Measurements from ENCODE around the gene ST6GALNAC5.
"Not testable (repeated sequence)": the region's sequence is repeated elsewhere in the genome, so short reads cannot be mapped to it uniquely, and the experiment has no call there.

The ST6GALNAC5 gene

DNA sequence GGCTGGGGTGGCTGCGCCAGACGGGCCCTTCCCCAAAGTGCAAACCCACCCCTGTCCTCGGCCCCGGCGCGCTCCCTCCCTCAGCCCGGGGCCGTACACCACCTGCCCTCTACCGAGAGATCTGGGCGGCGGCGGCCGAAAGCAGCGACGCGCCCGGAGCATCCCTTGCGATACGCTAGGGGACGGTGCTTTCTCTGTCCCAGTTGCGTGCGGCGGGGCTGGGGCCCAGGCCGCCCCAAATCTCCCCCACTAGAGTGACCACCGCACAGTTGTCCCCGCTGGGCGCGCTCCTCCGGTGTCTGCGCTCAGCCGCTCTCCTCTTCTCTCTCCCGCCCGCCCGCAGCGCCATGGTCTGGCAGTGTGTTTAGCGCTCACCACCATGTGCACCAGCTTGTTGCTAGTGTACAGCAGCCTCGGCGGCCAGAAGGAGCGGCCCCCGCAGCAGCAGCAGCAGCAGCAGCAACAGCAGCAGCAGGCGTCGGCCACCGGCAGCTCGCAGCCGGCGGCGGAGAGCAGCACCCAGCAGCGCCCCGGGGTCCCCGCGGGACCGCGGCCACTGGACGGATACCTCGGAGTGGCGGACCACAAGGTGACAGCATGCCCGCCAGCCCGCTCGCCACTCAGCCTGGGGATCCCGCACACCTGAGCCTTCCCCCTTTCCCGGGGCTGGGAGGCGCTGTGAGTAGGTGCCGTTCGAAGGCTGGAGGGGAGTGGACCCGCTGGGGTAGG, 1.0 kb downstream of the ST6GALNAC5 start:
- no peak for DNase-seq

DNA sequence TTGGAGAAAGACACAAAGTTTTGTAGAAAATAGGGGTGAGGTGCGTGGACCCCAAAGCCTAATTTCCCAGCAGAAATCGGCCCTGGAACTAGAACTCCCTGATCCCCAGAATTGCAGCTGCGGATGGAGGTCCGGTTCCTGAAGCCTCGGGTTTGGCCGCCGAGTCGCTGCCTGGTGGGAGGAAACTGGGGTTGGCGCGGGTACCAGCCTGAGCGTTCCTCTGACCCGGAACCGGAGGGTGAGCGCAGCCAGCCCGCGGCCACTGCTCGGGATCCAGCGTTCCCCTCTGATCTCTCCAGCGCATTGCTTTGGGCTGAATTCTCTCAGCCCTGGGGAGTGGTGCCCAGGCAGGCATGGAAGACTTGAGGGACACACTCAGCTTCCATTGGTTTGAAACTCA, 1.6 kb downstream of the ST6GALNAC5 start:
- DNase-seq: no peak

DNA sequence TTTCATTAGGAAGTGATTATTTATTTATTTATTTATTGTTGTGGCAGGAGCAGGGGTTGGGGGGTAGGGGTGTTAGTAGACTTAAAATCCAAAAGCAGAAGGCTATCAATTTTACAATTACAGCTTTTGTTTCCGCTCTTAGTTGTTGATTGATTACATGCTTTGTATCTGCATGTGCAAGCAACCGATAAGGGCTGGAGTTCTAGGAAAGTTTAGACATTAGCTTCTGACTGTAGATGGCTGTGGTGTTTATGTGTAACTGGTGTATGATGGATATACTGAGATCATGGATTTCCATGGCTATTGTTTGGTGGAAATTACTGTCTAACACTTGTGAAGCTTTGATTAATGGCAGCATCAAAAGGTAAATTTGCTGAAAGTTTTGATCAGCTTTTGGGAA, 2.8 kb downstream of the ST6GALNAC5 start:
- DNase-seq: no peak

DNA sequence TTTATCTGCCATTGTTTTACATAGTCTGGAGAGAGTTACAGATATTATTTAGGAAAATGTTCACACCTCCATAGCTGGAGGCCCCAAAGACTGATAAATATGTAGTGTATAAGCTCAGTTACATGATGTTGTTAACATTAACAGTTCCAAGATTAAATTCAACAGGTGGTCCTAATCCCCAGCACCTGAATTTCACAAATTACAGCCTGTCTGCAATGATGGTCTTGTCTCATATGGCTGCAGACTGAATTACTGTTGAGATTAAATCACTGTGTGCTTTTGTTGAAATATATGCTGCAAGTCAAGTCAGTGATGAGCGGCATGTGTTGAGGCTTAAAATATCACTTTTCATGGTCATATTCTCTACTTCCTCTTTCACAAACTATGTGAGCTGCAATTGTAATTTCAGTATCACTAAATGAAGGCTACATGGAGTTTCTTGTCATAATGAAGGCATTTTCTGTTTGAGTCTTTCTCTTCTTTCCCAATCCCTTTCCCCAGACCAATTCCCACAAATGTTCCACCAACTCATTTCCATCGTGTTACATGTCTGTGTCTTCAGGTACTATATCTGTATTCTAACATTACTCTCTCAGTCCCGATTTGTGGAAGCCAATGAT, 4.2 kb downstream of the ST6GALNAC5 start:
- DNase-seq: no peak

DNA sequence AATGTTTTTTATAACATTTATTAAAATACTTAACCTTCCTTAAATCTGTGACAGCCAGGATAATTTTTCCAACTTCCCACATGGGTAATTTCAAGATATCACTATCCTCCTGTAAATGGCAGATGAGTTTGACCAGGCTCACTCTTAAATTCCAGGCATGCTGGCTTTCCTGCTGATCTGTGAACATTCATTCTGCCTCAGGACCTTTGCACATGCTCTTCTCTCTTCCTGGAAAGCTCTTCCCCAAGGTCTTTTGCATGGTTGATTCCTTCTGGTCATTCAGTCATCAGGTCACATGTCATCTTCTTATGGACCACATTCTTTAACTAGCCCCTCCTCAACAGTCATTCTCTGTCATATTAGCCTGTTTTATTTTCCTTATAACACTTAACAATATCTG, 5.7 kb downstream of the ST6GALNAC5 start:
- no peak for DNase-seq

DNA sequence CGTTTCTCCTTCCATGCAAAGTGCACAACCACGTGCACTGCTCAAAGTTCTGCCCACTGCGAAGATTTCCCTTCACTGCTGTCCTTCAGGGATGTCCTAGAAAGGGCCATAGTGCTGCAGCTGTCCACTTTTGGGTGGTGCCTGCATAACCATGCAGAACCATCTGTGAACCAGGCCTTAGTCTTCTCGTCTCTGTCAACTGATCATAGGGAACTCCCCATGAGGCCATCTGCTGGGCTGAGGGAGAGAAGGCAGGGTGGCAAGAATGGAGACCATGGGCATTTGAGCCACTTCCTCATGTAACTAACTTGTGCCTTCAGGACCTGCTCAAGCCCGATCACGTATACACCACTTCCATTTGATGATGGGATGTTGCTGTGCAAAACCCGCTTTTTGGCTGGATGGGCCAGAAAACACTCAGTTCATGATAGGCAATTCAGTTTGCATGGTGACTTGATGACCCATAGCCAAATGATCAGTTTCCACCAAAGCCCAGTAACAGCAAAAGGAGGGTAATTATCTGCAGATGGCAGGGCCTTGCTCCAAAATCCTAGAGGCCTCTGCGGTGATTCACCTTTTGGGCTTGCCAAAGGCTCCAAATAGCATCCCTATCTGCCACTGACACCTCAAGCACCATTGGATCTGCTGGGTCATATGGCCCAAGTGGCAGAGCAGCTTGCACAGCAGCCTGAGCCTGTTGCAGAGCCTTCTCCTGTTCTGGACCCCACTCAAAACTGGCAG, 9.5 kb downstream of the ST6GALNAC5 start:
- no peak for DNase-seq

DNA sequence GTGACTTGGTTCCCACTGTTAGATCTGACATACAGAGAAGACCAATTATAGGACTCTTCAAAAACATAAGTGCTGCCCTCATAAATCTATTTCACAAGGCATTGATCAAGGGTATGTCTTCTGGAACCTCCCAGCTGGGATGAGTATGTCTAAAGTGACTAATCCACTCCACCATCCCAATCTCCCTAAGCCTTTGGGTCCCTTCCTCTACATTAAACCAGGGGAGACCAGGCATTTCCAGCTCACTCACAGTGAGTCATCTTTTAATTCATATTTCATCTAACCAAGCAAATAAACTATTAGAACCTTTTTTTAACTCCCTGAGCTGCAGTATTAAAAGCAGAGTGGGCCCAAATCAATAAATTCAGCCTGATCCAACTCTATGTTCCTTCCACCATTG, 11.7 kb downstream of the ST6GALNAC5 start:
- DNase-seq: not testable (repeated sequence)

DNA sequence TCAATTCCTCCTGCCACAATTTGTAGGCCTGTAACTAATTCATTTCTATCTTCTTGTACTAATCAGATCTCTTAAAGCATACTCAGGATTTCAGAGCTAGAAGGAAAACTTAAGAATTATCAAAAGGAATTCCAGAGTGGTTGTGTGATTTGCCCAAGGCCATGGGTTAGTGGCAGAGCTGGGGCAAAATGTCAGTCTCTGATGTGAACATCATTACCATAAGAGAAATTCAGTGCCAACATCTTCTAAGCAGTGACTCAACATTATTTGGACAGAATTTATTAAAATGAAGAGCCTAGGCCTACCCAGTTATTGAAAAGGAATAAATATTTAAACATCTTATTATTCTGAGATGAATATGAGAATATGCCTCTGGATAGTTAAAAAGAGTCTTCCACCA, 14.5 kb downstream of the ST6GALNAC5 start:
- DNase-seq: no peak

DNA sequence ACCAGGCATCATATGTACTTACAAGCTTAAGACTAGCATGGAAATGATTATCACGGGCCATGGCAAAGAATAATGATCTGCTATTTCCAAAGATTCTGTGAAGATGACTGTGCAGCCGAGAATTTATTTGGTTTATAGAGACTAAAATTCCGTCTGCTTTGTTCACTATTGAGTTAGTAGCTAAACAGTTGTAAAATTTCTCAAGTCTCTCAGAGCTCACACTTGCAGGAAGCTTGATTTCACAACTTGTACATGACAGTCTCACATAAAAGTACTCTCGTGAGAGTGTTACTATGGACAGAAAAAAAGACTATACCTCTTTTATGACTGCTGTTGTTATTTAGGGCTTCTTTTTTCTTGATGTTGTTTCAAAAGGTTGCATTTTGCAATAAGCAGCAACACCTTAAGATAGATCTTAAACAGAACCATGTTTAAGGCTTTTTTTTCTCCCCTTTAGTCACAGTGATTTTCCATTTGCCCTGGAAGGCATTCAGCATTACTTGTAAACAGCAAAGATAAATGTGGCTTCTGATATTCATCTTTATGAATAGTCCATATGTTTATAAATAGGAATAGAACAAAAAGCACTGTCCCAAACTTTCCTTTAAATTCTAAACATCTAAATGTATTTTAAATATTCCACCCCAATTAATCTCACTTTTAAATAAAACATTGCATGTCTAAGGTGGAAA, 24.8 kb downstream of the ST6GALNAC5 start:
- DNase-seq: no peak

DNA sequence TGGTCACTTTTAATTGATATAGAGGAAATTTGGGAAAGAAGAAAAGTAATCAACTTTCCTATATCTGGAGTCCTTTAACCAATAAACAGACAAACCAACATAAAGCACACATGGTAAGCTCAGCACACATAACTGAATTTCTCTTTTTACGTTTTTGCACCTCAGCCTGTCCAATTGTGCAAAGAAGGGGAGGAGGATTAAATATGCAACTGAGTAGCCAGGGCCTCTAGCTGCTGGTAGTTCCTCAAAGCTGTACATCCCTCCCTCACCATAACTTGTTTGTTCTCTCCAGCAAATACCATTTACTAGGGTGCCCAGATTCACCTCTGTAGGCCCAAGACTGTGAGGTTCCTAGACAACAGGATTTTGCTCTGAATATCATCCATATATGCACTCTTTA, 25.4 kb downstream of the ST6GALNAC5 start:
- no peak for DNase-seq

DNA sequence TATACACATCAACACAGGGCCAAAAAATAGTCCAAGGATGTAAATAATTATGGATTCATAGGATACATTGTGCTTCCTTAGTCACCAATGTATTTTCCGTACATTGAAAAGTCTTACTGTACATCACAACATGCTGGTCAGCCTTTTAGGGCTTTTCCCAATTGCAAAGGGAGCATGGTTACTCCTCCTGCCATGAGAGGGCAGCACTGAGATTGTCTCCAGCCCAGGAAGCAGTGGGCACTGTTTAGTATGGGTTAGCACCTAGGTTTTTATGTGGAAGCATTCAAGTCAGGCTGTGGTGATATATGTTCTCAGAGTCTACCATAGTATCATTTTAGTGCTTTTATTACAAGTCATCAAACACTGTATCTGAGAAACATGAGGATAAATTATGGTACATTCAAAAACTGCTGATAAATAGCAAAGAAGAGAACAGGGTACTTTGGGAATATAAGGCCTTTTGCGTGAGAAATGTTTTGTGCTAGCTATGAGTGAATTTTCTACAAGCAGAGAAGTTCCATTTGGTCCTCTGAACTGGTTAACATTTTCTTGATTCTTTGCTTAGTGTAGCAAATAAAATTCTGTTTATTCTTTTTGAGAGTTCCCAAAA, 34.0 kb downstream of the ST6GALNAC5 start:
- no peak for DNase-seq

DNA sequence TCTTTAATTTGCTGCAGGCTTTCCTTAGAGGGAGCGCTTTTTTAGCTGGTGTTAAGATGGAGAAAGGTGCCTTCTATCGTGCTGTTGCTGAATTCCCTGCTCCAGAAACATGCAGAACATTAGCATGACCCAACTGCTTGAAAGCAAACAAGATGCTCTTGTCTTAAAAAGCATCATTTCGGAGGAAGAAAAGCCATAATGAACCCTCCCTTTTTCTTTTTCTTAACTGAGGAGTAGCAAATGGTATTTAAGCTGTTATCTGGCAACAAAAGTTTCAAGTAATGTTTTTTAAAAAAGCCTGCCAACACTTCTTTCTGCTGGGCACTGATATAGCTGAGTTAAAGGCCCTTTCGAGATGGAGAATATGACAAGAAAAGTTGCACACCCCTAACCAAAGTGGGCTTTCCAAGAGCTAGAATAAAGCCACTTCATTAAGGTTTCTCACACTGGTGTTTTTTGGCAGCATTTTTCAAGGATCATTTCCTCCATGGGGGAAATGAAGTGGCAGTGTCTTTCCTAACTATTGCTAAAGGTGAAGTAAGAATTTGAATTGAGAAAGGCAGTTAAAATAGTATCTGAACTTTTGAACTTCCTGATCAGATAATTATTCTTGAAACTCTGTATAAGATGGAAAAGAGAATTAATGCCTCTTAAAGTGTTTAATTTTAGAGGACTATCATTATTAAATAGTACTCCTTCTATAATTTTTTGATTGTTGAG, 38.8 kb downstream of the ST6GALNAC5 start:
- no peak for DNase-seq

DNA sequence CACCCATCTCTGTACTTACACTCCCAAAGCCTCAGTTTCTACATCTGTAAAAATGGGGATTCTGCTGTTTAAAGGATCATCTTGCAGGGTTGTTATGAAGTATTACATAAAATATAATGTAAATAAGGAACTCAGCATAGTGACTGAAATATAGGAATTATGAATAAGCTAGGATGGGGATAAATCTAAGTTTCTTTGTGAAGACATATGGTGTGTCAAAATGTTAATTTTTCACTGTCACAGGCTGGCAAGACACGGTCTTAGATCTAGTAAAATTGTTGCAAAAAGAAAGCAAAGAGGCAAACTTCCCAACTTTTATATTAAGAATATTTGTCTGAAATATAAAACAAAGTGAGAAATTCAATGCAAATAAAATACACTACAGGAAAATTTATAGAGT, 42.0 kb downstream of the ST6GALNAC5 start:
- no peak for DNase-seq

DNA sequence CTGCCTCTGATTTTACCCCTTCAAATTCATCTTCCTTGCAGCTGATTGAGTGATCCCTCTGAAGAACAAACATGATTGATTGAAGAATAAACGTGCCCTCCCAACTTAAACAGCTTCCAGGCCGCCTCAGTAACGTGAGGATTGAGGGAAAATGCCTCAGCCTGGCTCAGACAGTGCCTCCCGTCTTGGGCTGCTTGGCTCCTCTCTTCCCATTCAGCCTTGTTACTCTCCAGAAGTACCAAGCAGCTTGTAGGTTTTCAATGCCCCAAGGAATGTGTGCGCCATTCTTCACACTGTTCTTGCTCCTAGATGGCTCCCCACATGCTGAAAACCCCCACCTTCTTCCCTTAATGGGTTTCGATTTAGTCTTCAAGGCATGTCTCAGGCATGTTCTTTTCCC, 51.8 kb downstream of the ST6GALNAC5 start:
- no peak for DNase-seq

DNA sequence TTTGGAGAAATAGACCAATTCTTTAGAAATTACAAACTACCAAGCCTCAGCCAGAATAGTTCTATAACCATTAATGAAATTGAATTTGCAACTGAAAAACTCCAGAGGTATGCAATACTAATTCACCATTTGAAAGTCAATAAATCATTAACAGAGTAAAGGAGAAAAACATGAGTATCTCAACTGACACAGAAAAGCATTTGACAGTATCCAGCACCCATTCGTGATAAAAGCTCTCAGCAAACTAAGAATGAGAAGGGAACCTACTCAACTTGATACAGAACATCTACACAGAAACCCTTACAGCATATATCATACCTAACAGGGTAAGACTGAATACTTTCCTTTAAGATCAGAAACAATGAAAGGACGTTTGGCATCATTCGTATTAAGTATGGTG, 54.3 kb downstream of the ST6GALNAC5 start:
- no peak for DNase-seq

DNA sequence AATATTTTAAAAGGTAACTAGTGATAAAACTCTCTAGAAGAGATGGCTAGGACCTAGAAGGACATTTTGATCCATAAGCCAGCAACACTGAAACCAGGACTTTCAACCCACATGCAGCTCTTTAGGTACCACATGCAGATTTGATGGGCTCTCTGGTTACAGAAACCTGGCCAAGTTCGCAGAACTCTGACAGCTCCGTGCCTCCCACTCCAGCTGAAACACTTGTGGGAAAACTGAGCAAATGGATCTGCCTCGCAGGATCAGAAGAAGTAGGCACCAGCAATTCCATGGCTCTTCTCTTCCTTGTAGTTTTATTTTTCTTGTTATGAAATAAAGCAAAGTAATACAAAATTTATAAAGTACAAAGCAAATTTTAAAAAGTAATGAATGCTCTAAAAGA, 58.5 kb downstream of the ST6GALNAC5 start:
- DNase-seq: no peak

DNA sequence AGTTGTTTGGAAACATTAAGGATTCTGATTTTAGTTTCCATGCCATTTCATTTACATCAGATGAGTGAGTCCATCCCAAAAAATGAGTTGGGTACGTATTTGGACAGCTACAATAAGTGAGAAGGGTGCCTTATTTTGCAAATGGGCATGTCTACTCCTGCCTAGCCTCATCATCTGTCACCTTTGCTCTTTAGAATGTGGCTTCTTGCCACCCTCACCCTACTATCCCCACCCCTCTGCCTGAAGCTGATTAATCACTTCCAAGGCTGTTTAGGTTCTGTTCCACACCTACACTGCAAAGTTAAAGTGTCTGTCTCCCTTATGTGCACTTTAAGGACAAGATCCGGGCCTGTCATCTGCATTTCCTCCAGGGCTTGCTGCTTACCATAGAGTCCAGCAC, 61.2 kb downstream of the ST6GALNAC5 start:
- DNase-seq: no peak

DNA sequence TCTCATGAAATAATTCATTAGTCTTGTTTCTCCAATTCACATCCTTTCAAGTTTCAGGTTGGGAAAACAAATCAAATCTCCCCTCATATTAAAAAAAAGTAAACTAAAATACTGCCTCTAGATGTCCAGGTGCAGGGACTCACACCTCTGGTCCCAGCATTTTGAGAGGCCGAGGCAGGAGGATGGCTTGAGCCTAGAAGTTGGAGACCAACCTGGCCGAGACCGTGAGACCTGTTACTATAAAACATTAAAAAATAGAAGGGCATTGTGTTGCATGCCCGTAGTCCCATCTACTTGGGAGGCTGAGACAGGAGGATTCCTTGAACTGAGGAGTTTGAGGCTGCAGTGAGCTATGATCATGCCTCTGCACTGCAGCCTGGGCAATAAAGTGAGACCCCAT, 61.9 kb downstream of the ST6GALNAC5 start:
- DNase-seq: no peak

DNA sequence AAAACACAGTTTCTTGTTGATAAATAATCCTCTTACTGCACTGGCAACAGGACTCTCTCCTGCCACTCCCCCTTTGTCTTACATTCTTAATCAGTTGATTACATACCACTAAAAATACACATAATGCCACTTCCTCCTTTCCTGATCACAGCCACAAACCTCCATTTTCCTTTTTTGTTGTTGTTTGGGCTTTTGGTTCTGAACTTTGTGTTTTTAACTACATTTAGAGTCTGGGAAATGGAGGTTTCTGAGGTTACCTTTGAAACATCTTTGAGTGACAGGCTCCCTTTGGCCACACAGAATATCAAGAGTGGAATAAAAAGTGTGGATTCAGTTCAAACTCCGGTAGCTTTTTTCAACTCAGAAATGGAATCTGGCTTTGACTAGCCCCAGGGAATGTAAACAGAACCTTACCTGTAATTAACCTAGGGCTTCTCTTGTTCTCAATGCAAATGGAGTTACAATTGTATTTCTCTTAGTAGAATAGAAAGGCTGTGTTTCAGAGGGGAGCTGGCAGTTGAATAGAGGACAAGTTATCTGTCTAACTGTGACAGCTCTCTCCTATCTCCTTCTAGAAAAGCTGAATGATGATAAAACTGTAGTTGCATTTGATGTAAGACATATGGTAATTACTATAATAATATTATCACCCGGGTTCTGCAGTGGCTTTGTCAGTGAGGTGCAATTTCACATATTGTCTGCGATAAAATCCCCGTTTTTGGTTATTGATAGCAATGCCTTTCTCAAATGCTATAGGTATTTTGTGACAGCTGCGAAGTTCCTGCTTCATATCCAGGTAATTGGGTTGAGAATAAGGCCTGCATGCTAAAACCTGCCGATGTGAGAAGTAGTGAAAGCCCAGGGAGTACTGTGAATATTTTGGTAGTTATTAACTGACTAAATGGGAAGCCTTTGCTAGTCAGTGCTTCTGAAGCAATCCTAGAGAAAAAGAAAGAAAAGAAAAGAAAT, 66.9 kb downstream of the ST6GALNAC5 start:
- no peak for DNase-seq

DNA sequence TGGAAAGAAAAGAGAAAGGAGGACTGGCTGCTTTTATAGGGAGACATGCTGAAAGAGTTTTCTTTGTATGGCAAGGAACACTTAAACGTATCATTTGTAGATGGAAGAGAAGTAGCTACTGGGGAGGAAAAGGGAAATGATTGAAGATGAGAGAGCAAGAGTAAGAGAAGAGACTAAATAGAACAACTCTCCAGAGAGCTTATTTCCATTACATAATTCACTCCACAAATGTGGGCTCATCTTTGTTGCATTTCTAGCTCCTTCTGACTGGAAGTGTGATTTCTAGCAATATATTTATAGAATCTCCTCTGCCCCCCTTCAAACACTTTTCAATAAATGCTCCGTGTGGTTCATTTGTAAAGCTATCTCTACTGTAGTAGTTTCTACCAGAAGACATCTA, 71.0 kb downstream of the ST6GALNAC5 start:
- DNase-seq: no peak

All from activated T-cell treated with anti-CD3 and anti-CD28 coated beads, Interleukin-2, amount 50 U/mL, for 1 hour (primary cell).